NAMALWA (cell line): Measurements from ENCODE around the gene NDUFAF8.

Source experiments
- DNase-seq: peaks from one replicate; pipeline ENCODE4 v3.0.0-alpha.2; 2015; ENCODE audit warnings: low spot score

Gene NDUFAF8

DNA sequence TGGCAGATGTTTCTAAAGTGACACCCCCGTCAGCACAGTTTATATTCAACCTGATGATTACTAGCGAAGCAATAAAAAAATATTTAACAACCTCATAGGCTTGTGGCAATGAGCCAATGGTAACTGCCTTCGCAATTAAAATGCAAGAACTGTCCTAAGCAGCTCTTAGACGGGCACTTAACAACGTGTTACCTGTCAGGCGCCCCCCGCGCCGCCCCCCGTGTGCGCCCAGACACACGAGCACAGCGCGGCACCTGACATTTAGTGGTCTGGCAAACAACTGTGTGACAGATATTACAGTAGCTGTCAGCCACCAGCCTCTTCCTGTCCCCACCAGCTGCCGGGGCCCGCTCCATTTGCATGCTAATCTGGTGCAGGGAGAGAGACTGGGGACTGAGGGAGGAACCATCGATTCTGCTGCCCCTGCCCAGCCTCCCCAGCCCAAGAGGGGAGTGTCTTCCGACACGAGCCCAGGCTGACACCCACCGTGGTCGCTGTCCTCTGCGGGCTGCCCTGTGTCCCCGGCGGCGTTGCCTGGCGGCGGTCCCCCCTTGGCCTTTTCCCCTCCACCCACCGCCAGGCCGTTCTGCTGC, 12.7 kb downstream of the NDUFAF8 start:
- peak; percentile 91 for DNase-seq

DNA sequence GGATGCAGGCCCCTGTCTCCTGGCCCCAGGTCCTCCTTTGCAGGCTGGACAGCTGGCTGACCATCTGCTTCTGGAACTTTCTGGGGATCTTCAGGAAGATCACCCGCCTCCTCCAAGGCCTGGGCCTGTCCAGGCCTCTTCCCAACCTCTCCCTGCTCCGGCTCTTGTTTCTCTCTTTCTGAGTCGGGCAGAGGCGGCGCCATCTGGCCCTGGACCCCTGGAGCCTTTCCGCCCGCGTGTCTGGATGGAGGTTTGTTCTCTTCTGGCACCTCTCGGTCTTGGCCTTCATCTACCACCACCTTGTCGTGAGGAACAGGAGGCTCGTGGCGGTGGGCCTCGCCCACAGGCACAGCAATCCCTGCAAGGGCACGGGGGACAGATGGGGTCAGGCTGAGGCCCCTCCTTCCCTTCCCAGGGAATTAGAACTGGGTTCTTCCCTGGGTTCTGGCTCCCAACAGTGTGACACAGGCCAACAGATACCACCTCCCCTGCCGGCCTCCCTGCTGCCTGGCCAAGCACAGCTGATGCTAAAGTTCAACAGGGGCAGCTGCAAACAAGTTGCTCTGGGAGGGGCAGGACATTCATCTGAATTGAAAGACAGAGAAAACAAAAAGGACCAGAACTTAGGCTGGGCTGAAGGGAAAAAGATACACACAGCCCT, 13.3 kb downstream of the NDUFAF8 start:
- no peak for DNase-seq

DNA sequence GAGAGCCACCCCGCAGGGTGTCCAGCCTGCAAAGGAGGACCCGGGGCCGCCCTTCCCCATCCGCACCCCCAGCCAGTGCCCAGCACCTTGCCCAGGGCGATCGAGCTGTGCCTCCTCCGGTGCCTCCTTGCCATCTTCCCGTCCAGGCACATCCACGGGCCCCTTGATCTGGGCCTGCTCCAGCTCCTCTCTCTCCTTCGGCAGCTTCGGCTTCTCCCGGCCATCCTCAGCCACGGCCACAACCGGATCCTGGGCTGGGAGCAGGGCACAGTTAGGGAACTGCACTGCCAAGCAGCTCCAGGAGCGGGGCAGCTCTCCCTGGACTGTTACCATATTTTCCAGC, 13.8 kb downstream of the NDUFAF8 start:
- DNase-seq = no peak

DNA sequence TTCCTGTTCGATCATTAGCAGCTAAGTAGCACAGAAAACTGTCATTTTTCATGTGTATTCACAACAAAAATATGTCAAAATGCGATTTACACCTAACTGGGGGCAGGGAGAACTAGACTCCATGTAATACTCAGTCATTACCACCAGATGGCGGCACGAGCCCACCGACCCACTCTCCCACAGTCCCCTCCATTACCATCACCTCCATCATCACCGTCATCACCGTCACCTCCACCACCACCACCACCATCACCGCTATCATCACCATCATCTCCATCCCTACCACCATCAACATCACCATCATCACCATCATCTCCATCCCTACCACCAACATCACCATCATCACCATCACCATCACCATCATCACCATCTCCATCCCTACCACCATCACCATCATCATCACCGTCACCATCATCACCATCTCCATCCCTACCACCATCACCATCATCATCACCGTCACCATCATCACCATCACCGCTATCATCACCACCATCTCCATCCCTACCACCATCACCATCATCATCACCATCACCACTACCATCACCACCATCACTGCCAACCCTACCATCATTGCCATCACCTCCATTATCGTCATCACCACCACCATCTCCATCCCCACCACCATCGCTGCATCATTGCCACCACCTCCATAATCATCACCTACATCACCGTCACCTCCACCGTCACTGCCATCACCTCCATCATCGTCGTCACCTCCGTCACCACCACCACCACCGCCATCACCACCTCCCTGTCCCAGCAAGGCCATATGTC, 14.4 kb downstream of the NDUFAF8 start:
- DNase-seq = peak; percentile 63

DNA sequence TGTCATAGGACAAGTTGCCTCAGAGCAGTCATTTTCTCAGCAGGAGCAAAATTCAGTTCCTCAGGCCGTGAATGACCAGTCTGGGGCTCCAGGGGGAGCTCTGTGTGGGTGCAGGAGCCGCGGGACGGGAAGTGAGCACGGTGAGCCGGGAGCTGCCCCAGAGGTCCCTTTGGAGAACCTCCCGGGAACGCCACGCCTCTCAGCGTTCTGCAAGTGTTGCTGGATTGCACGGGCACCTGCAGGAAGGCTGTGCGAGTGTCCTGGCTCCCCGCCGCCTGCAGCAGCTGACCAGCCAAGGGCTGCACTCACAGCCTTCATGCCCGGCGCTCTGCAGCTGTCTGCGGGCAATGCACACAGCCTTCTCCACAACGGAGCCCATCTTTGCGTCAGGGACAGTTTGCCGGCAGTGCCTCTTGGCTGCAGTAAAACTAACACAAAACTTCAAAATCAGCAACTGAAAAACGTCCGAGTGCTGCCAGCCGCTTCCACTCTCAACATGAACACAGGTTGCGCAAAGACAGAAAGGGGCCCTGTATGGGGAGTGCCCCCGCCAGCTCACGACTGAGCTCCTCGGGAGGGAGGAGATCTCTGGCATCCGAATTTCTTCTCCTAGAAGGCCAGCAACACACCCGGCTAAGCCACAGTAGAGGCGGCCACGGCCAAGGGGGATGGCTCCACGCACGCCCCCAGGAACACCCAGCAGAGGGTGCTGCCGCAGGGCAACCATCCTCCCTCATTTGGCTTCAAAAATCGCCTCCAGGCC, 16.0 kb downstream of the NDUFAF8 start:
- no peak for DNase-seq

DNA sequence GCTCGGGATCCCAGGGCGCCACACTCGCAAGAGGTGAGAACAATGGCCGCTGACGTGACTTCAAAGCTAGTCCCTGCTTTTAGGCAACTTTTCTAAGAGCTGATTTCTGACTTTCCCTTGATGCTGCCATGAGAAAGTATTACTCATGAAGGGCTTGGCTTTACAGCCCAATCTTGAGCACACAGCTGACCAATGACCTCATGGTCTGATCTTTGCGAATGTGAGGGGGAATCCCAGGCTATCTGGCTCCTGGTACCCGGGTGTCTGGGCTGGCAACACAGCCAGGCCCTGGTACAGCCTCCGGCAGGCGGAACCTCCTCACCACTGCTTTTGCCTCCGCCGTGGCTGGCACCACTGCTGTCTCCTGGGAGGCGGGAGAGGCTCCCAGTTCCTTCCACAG, 17.5 kb downstream of the NDUFAF8 start:
- DNase-seq = no peak

DNA sequence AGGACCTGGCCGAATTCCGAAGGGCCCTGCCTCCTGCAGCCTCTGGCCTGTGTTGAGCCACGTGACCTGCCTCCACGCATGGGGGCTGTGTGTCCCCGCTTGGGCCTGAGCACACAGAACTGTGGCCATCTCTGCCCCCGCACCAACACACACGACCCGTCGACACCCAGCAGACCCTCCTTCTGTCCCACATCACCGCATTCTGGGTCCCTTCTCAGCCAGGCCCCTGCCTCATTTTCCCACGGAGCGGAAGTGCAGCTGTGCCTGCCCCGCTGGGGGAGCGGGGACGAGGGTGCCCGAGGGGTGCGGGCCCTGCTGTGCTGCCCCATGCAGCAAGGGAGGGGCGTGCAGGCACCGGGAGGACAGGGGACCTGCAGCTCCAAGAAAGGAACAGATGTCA, 18.4 kb downstream of the NDUFAF8 start:
- no peak for DNase-seq

DNA sequence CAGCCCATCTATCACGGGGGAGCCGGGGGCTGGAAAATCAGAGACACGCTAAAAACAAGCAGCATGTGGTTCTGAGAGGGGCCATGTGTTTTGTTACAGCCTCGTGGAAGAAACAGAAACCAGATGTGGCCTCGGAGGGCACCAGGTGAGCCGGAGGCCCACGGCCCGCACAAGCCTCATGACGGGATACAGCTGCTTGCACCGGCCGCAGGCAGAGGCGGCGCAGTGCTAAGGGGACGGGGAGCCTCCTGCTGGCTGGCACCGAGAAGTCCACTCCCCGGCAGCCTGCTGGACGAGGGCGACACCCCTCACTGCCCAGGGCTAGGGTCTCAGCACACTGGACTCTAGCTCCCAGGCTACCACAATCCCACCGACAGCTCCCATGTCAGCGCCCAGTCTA, 19.2 kb downstream of the NDUFAF8 start:
- DNase-seq = peak; percentile 75

DNA sequence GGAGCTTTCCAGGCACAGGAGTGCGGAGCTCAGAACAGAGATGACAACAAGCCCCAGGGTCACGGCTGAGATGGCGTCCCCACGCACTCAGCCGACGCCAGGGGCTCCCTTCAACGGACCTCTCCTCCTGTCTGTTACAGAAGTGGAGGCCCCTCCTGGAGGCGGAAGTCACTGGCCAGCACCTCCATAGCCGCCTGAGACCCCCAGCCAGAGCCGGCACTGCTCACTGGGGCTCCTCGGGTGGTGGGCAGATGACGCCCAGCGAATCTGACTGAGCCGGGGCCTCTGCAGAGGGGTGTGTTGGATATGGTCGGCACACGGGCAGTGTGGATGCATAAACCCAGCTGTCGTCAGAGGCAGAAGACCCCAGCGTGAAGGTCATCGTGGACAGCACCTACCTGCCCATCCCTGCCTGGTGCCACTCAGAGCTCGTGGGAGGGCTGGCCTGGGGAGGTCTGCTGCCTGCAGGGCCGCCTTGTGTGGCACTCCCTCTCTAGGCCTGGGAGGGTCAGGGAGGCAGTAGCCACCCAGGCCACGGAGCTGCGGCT, 20.0 kb downstream of the NDUFAF8 start:
- DNase-seq = no peak

DNA sequence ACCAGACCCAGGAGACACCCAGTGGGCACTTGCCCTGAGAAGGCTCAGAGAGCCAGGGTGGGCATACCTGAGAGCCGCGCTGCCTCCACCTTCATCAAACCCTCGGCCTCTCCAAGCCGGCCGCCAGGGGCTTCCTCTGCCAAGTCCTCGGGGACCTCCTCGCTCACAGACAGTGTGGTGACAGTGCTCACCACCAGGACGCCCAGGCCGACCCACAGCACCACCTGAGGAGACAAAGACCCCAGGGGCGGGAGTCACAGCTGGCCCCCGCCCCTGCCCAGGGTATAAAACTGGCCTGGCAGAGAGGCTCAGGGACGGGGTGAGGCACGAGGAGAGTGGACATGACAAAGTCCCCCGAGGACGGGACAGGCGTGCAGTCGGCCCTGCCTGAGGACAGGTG, 21.1 kb downstream of the NDUFAF8 start:
- no peak for DNase-seq

DNA sequence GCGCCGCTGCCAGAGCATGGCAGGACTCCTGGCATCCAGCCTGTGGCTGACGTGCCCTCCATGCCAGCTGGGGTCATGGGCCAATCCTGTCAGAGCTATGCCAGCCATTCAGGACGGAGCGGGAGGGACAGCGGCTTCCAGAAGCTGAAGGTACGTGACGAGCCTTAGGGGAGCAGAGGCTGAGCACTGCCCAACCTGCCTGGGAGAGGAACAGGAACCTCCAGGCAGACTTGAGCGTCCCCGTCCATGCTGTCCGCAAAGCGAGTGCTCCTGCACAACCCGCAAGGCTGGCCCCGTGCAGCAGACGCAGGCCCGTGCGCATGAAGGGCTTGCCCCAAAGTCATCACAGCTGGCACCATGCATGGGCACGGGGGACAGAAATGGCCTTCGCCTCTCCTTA, 21.5 kb downstream of the NDUFAF8 start:
- DNase-seq = no peak

DNA sequence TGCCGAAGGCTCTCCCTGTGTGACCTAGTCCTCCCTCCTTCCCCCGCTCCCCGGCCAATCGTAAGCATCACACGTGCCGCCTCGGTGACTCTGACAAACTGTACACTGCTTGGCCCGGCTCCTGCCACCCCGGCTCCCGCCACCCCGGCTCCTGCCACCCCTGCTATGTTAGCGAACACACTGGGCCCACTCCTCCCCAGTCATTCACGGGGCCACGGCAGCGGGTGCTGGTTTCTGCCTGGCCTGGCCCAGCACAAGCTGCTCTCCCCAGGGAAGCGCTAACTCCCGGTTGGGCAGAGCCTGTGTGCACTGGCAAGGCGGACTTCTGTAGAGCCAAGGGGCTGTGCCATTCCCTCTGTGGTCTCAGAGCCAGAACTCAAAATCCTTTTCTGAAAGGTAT, 22.0 kb downstream of the NDUFAF8 start:
- DNase-seq = no peak

DNA sequence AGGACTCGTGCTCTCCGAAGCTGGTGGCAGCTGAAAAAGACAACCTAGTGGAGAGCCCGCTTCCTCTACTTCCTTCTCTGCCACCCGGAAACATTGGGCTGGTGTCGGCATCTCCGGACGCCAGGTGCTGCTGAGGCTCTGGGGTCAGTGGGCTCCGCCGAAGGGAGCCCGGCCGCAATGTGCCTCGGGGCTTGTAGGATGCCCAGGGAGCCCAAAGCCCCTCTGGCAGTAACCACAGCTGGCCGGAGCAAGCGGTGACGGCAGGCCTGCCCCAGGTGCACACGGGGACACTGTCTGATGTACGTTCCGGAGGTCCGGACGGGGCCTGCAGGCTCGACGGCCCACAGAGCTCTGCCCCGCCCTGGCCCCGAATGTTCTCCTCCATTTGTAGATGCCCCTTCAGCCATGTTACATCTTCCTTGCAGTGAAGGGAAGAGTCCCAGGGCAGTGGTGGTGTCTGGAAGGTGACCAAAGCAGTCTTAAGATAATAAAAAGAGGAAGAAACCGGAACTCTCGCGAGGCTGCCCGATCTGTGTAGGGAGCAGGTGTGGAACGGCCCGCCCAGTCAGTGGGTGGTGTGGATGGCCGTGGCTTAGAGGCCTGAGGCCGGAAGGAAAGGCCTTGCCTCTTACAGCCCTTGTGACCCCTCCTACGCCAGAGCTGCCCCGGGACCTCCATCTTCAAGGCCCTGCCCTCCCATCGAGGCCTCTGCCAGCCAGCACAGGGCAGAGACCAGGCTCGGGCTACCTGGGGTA, 22.6 kb downstream of the NDUFAF8 start:
- DNase-seq = no peak

DNA sequence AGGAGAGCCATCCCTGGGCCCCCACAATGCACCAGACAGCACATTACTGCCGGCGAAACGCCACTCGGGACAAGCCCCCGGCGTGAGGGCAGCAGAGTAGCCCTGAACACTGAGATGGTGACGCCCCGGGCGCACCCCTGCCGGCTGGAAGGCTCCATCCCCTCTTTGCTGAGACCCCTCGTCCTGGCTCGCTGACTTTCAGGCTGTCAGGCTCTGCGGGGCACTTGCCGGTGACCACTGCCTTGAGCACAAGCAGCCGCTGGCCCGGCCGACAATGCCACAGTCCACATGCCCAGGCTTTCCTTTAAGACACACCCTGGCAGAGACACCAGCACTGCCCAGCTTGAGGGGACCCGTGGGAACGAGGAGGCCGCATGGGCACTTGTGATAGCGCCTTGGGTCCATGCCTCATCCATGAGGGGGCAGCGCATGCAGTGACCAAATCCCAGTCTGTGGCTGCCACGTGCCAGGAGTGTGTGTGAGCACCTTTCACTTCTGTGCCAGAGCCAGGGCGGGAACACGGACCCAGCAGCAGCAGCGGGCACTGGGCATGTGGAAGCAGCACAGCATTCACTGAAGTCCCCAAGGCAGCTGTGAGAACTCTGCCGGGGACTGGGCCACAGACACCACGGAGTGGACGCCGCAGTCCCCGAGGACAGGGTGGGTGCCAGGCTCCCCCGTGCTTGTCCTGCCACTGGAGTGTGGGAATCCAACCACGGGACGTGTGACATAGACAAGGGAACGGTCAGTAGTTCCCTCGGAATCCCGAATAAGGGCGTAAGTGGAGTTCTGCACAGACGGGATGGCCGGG, 24.5 kb downstream of the NDUFAF8 start:
- no peak for DNase-seq

DNA sequence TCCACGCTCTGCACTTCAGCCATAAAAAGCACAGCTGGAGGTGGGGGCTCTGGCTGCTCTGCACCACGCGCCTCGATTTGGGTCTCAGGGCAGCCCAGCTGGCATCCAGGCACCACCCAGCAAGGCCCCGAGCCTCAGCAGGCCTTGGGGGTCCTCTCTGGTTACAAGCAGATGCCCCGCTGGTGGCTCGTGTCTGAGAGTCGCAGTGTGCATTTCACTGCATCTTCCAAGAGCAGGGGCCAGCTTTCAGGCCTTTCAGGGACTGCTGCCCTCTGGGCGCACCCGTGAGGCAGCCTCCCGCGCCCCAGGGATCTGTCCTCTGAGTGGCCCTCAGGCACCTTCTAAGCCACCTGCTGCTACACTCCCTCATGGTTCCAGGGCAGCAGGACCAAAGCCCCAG, 25.5 kb downstream of the NDUFAF8 start:
- DNase-seq = no peak

DNA sequence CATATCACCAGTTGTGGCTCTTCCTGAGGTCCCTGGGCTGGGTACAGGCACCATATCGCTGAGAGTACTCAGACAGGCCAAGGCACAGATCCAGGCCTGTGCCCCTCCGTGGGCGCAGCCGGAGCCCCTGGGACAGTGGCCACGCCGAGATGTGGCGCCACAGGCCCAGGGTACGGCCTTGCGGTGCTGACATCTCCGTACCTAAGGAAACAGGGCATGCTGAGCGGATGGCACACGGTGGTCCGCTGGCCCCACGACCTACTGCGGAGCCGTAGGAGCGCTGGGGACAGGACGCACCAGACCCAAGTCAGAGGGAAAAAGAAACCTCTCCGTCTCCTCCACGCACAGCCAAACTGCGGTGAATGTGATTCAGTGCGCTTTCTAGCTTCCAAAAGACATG, 26.5 kb downstream of the NDUFAF8 start:
- DNase-seq = no peak

DNA sequence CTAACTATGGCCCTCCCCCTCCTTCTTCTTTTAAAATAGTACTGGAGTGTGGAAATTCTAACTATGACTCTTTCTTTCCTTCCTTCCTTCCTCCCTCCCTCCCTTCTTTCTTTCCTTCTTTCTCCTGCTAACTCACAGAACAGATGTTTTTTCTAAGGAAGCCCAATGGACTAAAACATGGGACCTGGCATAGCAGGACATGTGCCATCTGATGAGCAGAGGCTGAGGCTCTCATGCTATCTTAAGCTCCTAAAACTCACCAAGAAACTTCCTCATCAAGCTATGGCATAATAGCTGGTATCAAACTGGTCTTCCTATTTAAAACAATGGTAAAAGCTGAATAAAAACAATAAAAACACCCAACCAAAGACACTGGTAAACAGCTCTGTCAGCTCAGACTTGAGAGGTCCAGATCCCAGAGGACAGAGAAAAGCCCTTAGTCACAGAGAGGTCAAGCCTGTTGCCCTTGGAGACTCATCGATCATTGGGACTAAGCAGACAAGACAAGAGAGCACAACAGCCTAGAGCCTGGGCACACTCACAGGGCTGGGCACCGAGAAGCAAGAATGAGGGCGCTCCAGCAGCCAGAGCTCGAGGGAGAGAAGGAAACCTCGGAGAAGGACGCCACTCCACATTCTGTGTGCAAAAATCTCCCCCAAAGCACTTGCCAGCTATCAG, 28.4 kb downstream of the NDUFAF8 start:
- DNase-seq = no peak

DNA sequence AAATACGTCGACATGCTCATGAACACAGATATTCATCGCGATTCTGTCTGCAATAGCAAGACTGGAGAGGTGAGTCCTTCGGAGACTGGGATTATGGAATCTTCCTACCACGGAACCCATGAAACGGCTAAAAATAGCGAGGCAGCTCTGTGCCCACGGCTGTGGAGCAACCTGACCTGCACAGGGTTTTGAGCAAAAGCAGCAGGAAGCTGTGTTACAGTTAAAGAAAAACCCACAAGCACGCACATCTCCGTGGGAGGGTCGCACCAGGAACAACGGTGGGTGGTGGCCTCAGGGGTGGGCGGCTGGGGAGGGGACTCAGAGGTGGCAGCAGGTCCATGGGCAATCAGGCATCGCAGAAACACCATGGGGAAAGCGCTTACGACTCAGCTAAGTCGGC, 31.2 kb downstream of the NDUFAF8 start:
- no peak for DNase-seq

DNA sequence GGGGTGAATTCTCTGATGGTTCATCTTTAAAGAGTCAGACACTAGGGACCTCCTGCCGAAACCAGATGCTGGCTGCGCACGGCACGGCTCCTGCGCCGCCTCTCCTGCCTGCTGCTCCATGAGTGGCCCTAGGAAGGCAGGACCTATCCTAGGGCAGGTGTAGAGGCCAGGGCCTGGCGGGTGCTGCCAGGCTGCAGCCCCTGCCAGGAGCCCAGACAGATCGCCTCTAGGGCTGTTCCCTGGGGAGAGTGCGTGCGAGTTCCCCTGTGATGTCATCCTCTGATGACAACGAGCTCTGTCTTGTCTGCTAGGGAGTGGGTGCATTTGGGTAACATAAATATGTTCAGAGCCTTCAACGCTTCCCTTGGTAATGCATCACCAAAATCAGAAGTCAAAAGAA, 32.1 kb downstream of the NDUFAF8 start:
- no peak for DNase-seq

DNA sequence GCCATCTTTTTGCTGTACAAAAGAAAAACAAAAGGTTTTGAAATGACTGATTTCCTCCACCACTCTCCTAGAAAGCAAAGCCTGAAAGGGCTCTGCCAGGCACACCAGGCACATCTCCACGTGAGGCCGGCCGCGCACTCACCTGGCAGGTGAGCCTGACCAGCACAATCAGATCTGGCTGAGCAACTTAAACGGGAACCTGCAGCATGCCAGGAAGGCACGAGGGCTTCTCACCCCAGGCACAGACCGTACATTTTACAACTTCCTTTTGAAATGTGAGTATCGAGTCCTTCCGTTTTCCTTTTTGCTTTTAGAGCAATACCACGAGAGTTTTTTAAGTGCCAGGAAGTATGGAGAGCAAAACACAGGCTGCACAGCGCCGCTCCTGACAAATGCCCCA, 33.5 kb downstream of the NDUFAF8 start:
- DNase-seq = no peak
